HG03045 (cell line): ENCODE results near the gene FBXO21.

ENCODE experiments used
- ATAC-seq: cut with Tn5 transposase; IDR thresholded peaks from one replicate; pipeline ENCODE4 v1.9.1; 2021; ENCODE audit warnings: mild to moderate bottlenecking, moderate library complexity; ENCODE audit not compliant: unreplicated experiment

Gene FBXO21

DNA sequence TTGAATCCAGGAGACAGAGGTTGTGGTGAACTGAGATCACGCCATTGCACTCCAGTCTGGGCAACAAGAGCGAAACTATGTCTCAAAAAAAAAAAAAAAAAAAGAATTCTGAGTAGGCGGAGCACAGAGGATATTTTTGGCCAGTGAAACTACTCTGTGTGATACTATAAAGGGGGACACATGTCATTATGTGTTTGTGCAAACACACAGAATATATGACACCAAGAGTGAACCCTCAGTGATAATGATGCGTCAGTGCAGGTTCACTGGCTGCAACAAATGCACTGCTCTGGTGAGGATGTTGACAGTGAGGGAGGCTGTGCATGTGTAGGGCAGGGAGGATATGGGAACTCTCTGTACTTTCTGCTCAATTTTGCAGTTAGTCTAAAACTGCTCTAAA lies 24.2 kb downstream of the FBXO21 start:
- no peak for ATAC-seq

GRCh38 chr12:117165342-117165741 lies 24.9 kb downstream of the FBXO21 start:
- ATAC-seq = no peak

DNA sequence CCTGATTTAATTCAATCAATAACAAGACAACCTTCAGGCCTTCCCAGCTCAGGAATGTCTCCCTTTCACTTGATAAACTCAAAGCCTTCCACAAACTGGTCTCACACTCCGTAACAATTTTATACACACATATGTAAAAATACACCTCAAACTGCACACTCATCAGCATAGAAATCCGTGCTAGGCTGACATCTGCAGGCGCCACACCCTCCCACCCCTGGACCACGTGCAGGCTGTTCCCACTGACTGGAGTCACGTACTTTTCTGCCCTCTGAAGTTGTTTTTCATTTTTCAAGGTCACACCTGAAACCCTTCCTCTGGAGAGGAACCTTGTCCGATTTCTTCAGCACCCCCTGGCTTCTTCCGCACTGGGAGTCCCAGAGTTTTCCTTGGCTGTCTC lies 27.6 kb downstream of the FBXO21 start:
- ATAC-seq = no peak

DNA sequence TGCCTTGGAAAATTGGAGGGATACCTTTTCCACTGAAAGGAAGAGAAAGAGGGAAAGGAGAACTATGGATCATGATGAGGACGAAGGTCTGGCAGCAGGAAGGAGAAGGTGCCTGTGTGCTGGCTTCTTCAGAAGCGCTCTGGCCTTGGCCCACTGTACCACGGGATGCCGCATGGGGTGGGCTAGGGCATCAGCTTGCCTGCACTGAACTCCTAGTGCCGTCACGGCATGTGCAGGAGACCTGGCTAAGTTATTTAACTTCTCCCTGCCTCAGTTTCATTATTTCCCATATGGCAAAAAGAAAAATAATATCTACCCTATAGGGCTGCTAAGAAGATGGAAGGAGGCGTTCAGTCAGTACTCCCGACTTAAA lies 28.1 kb downstream of the FBXO21 start:
- no peak for ATAC-seq

GRCh38 chr12:117161460-117162166 lies 28.7 kb downstream of the FBXO21 start:
- no peak for ATAC-seq

DNA sequence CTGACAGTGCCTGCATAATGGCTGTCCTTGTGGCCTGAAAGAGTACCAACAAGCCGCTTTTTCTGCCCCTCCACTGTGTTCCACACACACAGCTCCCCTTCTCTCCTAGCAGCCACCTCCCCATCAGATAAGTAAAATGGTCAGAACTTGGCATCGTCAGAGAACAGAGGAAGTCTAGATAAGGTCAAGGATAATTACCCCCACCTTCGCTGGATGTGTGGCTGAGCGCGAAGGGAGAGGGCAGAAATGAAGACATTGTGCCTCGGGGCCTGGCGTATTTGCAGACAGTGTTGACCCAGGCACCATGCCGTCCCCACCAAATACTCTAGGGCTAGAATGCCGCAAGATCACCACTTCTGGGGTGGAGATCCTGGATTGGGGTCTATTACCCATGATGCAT lies 30.6 kb downstream of the FBXO21 start:
- no peak for ATAC-seq

GRCh38 chr12:117158911-117159553 lies 31.2 kb downstream of the FBXO21 start:
- no peak for ATAC-seq

DNA sequence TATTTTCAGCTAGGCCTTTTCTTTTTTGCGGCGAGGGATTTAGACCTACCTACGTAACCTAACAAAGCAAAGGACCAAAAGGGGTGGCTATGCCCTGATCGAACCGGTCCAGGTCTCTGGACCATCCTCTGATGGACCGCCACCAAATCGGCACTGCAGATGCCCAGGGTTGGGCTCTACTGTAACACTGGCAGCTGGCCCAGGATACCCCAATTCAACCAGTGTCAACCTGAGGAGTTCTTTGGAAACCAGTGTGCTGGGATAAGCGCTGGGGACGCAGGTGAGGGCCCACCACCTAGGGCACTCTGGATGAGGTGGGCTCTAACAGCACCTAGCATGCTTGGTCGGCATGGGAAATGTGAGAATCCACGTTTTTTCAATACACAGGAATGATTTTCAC lies 32.2 kb downstream of the FBXO21 start:
- no peak for ATAC-seq

DNA sequence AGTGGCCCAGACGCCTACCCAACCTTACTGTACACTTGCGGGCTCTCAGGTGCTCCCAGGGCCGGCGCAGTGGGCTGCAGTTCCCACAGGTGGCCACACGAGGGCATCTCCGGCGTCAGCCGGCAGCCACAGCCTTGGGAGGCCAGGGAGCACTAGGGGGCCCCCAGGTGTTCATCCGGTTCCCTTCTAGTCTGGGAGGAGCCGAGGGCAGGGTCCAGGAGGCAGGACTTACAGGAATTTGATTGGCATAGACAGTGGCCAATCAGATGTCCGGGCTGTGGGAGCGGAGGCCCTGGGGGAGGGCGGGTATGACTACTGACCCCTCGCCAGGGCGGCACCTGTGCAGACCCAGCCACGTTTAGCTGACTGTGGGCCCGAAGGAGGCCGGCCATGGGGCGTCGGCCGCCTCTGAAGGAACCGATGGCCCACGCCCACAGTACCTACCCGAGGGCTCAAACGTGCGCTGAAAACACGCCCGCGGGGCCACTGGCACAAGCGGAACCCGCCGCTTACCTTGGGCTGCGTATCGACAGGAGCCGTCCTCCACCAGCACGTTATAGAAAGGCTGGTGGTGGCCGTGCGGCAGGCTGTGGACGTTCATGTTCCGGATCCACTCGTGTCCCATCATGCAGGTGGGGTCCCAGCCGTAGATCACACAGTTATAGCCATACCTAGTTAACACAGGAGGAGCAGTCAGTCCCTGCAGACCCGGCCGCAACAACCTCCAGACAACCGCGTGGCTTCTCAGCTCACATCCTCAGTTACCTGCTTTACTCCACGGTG lies 34.8 kb downstream of the FBXO21 start:
- ATAC-seq = peak; percentile 58

DNA sequence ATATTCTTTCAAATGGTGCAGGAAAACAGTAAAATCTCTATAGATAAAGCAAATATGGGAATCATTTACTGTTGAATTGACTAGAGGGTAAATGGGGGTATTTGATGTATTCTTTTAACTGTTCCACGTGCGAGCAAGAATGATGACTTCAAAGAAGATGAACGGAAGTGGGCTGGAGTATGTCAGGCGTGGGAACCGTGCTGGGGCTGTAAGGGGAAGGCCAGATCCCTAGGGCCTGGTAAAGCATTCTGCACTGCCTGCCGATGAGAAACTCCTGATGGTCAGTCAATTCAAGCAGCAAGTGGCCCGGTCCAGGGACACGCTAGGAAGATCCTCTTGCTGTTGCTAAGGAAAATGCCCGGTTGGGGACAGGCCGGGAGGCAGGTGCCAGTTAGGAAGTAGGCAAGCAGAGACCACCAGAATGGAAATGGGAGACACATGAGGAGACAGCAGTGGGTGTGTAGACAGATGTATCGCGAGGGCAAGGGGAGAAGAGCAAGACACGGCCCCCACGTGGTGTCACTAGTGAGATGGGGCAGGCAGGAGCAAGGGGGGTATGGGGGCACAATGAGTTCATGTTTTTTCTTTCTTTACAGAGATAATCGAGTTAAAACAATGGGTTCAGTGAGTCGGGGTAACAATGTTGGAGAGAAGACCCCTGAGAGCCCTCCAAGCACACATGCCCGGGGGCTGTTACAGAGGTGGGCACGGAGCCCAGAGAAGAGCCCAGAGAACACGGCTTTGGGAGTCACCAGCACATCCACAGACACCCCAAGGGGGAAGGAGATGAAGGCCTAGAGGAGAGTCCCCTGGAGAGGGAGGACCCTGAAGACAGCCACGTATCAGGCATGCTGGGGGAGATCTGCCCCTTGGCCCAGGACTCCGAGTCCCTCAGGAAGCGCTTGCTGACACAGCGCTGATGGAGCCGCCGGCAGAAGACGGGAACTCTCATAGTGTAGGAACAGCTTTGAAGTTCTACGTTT lies 37.2 kb downstream of the FBXO21 start:
- no peak for ATAC-seq

- ATAC-seq = no peak
Observed at GRCh38 chr12:117151403-117152031, 38.8 kb downstream of the FBXO21 start.

DNA sequence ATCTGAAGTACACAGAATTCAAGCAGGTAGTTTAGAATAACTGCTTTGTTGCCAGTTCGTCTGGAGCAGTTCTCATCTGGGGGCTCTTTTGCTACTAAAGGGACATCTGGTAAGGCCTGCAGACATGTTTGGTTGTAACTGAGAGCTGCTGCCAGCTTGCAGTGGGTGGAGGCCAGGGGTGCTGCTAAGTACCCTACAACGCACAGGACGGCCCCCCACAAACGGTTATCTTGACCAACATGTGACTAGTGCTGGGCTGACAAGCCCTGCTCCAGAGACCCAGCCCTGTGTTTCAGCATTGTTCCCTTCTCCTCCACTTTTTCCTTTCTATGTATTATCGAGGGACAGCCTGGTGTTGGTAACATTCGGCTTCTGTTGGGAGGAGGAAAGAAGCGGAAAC lies 40.8 kb downstream of the FBXO21 start:
- ATAC-seq = no peak

DNA sequence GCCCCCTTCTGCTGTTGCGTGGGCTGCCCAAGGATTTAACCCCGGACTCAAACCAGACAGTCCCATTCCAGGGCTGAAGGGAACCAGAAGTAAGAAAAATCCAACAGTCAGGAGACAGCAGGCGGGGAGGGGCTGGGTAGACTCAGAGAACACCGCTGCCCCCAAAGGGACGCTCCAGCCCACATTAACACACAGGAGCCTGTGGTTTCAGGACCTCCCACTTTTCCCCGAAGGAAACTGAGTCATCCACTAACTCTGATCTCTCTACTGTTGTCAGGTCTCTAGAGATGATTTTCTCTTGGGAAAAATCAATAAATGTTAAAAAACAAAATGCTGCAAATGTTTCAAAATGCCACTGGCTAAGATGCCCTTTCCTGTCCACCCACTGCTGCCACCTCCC lies 41.6 kb downstream of the FBXO21 start:
- no peak for ATAC-seq

DNA sequence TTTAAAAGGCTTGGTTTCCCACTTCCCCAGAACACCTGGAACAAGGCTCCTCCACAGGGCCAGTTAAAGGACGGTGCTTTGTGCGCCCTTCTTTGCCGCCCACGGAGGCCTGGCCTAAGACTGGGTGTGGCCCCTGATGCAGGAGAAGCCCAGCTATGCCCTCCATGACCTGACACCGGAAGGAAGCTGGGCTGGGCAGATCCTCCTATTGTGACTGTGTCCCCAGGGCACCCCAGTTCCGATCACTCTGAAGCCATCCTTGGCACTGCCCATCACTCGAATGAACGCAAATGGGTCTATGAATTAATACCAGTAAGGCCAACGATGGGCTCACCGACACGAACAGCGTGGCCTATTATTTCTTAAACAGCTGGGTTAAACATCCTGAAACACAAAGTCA lies 42.6 kb downstream of the FBXO21 start:
- ATAC-seq = no peak

GRCh38 chr12:117145597-117146154 lies 44.6 kb downstream of the FBXO21 start:
- no peak for ATAC-seq

- no peak for ATAC-seq
Observed at GRCh38 chr12:117144599-117144998, 45.7 kb downstream of the FBXO21 start.

DNA sequence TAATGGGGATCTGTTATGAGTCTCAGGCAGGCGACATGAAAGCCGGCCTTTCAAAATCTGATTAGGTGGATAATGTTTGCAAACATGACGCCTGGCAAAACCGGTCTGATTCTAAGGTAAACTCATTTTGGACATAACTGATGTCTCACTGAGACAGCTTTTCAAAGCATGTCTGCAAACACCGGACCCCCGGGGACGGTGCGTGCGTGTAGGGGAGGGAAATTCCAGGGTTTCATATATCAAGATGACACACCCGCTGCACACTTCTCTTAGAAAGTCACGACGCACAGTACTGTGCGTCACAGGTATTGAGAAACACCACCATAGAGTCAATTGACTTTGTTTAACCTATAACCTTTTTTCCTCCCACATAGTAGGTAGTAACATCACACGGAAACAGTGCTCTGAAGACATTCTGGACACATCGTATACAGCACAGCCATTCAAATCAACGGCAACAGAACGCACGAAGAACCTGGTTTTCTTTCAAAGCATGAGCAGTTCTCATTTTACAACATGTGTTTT lies 47.2 kb downstream of the FBXO21 start:
- no peak for ATAC-seq

DNA sequence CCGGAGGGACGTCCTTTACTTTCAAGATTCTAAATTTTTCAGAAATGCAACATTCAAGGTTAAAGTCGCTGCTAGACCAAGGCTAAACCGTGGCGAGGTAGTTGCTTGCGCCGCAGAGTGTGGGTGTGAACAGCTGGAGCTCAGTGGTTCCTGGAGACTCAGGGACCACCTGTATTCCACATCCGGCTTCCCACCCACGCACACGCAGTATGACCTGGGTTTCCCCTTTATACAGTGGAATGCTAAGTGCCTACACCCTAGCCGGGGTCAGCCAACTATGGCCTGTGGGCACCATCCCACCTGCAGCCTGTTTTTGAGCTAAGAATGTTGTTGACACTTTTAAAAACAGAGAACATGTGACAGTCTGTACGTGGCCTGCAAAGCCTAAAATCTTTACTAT lies 48.2 kb downstream of the FBXO21 start:
- no peak for ATAC-seq

DNA sequence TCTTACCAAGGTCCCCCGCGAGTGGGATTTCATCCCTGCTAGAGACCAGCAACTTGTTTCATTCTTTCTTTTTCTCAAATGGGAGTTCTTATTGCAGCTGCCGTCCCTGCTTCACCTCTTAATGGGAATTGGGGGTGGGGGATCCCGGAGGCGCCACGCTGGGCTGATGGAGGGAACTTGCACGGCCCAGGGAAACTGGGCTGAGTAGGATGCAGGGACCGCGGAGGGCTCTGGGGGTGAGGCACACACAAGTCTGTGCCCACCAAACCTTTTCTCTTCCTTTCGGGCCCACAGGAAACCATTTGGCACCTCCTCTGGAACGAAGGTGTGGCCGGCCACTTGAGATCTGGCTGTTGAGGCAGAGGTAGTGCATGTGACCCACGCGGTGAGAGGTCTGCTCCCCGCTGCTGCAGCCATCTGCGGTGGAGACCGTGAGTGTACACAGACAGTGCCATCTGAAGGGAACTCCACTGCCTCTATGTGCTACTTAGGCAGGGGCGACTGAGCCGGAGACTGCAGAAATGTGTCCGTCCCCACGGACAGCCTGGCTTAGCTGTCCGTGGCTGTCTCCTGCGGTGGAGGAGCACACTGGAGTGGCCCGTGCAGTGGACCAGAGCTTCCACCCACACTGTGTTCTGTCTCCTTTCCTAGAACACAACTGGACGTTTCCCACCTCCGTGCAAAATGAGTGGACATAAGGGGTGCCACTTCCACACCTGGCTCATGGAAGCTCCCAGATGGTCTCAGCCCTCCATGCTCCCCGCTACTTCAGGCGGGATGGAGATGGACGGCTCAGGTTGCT lies 49.0 kb downstream of the FBXO21 start:
- ATAC-seq = no peak
